Coronary artery (tissue), 2 donors: ENCODE data around the gene GRAMD4.

Source experiments
- DNase-seq: peaks from one replicate; pipeline ENCODE4 v3.0.0-alpha.2; 2017; ENCODE audit warnings: low spot score
- H3K27ac ChIP-seq, 2 donors: fragments of 200-600 bp; sonication (generic); one replicate each; pipeline ENCODE4 v1.5.1; 2016 to 2019
- H3K4me3 ChIP-seq: fragments of 200-600 bp; sonication (generic); 2 replicates; pipeline ENCODE4 v1.5.1; 2016; ENCODE audit warnings: mild to moderate bottlenecking, moderate library complexity
- TF ChIP-seq, protein P1 (sequence below): fragments of 200-600 bp; sonication (generic); IDR thresholded peaks from one replicate; pipeline ENCODE4 v1.5.1; 2019; ENCODE audit warnings: antibody characterized with exemption

Gene GRAMD4

DNA sequence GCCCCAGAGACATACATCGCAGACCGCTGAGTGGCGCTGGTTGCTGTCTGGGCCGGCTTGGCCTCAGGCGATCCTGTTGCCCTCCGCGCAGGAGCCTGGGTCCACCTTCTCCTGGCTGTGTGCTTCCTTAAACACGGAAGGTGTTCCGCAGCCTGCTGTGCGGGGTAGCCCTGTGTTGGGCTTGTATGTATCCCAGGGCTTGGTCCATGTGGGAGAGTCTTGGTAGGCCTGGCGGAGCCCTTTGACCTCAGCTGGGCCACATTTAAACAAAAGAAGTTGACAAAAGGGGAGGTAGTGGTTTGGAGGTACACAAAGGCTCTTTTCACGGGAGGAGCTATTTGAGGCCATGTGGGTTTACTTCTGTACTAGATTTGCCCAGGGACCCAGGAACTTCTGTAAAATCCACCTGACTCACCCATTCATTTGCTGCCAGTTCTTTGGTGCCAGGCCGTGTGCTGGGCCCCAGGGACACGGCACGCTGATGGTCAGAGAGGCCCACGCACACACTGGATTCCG is 11.0 kb upstream of the GRAMD4 start:
- DNase-seq = no peak
- Histone ChIP-seq H3K4me3 (no peak overlapping the region), H3K27ac (no peak overlapping the region)
- TF ChIP-seq, protein P1, sequence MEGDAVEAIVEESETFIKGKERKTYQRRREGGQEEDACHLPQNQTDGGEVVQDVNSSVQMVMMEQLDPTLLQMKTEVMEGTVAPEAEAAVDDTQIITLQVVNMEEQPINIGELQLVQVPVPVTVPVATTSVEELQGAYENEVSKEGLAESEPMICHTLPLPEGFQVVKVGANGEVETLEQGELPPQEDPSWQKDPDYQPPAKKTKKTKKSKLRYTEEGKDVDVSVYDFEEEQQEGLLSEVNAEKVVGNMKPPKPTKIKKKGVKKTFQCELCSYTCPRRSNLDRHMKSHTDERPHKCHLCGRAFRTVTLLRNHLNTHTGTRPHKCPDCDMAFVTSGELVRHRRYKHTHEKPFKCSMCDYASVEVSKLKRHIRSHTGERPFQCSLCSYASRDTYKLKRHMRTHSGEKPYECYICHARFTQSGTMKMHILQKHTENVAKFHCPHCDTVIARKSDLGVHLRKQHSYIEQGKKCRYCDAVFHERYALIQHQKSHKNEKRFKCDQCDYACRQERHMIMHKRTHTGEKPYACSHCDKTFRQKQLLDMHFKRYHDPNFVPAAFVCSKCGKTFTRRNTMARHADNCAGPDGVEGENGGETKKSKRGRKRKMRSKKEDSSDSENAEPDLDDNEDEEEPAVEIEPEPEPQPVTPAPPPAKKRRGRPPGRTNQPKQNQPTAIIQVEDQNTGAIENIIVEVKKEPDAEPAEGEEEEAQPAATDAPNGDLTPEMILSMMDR = no peak

DNA sequence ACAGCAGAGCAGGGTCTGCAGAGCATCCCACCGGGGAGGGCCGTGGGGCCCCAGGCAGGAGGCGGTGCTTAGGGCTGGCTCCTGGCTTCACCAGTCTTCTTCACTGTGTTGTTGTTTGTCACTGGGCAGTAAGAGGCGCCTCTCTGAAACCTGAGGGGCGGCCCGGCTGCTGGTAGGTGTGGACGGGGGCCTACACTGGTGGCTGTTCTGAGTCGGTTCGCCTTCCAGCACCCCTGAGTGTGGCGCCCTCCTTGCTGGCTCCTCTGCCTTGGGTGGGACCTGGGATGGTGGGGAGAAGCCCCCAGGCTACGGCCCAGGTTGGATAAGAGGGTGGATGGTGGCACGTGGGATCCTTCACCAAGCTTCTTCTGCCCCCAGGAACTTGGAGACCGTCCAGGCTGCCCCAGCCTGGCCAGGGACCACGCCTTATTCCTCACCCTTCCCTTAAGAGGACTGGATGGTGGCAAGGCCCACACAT is 10.4 kb upstream of the GRAMD4 start:
- no peak for DNase-seq
- Histone ChIP-seq H3K4me3 (no peak overlapping the region), H3K27ac (no peak overlapping the region)

DNA sequence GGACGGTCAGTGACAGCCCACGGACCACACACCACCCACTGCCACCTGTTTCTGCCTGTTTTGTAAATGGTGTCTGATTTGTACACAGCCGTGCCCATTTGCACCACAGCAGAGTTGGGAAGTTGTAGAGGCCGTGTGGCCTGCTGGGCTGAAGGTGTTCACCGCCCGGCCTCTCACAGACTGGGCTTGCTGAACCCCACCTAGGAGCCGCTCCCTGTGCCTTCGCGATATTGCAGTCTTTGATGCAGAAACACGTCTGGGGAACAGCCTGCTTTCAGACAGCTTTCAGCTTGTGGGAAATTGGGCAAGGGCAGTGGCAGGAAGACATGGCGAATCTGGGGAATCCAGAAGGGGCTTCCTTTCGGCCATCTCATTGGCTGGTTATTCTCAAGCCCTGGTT is 9.8 kb upstream of the GRAMD4 start:
- Histone ChIP-seq H3K4me3 (no peak overlapping the region), H3K27ac (no peak overlapping the region)
- TF ChIP-seq, protein P1 = no peak
- DNase-seq = no peak

More for the DNA sequence above, 10.4 kb upstream of the GRAMD4 start:
- TF ChIP-seq, protein P1 = no peak

DNA sequence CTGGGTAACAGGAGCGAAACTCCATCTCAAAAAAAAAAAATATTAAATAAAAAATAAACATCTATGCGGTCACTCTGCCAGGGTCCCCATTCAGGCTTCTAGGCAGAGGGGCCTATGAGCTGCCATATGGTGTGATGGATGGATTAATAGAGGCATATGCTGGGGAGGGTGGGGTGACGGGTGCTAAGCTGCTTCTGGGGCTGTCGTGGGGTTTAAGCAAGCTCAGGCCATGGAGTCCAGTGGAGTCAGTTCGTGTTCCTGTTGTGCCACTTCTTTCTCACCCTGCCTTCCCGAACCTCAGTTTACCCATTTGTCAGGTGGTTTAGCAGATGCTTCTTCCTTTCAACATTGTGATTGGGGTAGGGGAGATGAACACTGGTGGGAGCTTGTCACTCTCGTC is 9.0 kb upstream of the GRAMD4 start:
- TF ChIP-seq, protein P1 = no peak
- Histone ChIP-seq H3K27ac (no peak overlapping the region), H3K4me3 (no peak overlapping the region)
- no peak for DNase-seq

DNA sequence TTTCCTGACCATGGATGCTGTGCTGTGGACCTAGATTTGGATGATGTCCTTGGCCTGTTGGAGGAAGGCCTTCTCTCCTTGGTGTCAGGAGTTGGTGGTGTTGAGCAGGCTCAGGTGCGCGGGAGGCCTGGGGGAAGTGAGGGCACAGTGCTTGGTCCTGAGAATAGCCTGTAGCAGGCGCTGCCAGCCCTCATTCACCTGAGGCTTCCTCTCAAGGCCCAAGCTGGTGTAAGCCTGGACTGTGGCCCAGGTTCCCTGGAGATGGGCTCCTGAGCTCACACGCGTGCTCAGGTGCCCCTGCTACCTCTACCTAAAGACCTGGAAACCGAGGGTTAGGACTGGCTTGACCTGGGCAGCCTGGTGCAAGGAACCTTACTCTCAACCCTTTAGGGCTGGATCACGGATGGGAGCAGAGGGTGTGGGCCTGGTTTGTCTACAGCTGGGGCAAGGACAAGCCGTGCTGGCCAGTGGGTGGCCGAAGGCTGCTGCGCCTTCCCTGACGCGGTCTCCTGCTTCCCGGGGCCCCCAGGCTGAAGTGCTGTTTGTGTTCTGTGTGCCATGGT is 7.8 kb upstream of the GRAMD4 start:
- TF ChIP-seq, protein P1 = no peak
- no peak for DNase-seq
- Histone ChIP-seq H3K27ac (no peak overlapping the region), H3K4me3 (no peak overlapping the region)

DNA sequence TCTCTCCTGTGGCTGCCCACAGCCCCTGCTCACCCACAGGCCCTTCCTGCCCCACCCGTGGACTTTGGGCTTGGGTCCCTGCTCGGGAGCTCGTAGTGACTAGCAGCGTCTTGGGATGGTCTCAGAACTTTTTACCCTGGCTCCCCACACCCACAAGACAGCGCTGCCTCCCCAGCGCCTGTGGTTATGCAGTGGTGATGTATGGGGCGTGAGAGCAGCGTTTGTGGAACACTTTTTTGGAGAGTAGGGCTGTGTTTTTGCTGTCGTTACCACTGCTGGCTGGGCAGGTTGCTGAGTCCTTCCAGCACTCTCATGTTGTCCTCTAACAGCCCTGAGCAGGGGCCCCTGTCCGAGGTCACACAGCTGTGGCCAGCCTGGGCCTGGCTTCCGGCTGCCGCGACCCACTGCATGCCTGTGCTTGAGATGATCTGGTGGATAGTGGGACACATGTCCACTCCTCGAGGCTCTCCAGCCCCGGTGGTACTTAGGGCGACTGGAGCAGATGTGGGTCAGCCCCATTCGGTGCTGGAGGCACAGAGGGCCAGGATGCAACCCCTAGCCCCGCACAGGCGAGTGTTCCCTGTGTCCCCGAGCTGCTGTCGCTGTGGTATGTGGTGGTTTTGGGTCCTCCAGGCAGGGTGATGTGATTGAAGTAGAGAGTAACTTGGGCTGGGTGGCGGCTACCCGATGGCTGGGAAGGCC is 7.1 kb upstream of the GRAMD4 start:
- TF ChIP-seq, protein P1 = no peak
- Histone ChIP-seq H3K27ac (no peak overlapping the region), H3K4me3 (no peak overlapping the region)
- no peak for DNase-seq

DNA sequence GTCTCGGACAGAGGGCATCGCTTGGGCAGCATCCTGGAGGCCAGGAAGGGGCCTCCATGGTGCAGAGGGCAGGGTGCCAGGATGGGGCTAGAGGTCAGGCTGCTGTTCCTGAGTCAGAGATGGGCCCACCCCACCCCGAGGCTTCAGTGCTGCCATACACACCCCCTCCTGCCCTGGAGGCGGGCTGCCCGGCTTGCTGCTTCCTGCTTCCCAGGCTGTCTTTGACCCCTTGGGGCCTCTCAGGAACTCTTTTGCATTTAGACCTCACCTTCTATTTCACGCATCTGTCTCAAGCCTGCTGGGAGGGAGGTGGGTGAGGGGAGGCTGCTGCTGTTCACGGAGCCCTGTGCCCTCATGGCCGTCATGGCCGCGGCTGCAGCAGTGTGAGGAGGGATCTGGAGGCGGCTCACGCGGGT is 6.6 kb upstream of the GRAMD4 start:
- no peak for DNase-seq
- TF ChIP-seq, protein P1 = no peak
- no peak overlapping the region for H3K27ac ChIP-seq
- no peak overlapping the region for H3K4me3 ChIP-seq
